Raji (cell line): Measurements from ENCODE around the gene GPD1L.

Source experiments
- POLR2A ChIP-seq: IDR thresholded peaks from 2 replicates; pipeline ENCODE4 v1.6.1; 2011; ENCODE audit warnings: low read depth, low read length, control low read depth; ENCODE audit not compliant: insufficient read depth

Gene GPD1L

DNA sequence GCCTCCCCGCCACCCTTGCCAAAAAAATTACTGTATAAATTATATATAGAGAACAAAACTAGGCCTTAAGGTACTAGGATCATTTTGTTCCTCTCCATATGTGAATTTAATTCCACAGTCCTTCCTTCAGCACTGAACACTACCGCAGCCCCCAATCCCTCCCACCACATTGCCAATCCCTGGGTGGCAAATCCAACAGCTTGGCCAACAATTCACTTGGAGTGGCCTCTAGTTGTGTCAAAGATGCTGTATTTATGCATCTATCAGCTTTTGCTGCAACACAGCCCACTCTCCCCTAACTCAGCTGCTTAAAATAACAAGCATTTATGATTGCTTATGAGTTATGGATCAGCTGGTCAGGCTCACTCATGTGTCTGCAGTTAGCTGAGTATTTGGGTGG is 18.6 kb downstream of the GPD1L start:
- no peak for TF ChIP-seq POLR2A

DNA sequence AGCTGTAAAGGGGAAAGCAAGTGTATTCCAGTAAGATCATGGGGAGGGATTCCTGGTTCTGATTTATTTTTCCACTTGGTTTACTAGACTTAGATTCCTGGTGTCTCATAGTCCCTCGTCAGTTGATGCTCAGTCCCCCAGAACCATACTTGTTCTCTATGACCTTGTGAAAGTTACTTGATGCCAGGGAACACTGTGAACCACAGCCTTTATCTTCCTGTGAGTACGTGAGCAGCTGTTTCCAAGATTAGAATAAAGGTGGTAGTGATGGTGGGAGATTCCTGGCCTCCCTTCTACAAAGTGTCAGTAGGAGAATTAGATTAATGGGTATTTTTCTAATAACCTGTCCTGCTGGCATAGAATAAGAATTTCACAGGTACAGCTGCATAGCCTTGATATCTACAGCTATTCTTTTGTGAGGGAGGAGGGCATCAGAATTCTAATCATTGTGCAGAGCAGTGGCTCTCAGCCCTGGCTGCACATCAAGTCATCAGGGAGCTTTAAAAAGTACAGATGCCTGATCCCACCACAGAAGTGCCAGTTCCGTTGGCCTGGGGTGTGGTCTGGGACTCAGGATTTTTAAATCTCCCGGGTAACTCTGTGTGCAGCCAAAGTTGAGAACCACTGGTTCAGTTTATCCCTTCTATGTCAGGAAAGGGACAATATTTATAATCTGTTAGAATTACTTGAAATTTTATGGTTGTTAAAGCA is 20.0 kb downstream of the GPD1L start:
- TF ChIP-seq POLR2A, result no peak

DNA sequence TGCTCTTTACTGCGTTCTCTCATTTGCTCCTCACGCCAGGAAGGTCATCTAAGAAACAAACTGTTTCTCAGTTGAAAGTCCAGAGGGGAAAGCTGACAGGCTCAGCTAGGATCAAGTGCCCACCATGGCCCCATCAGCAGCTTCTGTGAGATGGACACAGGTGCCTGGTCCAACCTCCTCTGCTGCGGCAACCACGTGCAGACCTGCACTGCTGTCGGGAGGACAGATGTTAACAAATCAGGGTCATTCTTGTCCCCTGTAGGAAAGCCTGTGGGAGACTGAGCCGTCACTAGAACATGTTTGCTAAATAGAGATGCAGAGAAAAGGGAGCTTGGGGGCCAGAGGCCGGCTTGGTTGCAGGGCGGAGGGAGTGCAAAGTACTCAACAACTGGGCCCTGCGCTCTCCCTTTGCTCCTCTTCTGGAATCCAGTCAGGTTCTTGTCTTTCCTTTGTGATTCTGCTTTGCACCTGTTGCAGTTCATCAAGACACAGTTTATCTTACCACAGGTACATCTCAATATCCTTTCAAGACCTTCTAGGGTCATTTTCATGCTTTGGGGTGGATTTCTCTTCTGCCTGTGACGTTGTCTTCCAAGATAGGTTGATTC is 20.9 kb downstream of the GPD1L start:
- no peak for TF ChIP-seq POLR2A

DNA sequence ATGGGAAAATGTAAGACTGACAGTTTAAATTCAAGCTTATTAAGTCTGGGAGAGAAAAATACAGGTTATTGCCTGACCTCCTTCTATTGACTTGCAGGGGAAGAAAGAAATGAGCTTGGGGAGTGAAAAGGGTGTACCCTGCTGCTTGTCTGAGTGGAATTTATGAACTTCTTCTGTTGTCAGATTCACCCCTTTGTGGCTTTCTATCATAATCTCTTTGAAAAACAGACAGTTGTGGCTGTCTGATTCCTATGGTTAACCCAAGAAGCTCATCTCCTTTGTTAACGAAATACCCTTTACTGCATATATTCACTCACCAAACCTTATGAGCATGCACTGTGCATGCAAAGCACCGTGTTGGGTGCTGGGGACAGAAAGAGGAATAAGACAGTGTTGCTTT is 22.5 kb downstream of the GPD1L start:
- no peak for TF ChIP-seq POLR2A

DNA sequence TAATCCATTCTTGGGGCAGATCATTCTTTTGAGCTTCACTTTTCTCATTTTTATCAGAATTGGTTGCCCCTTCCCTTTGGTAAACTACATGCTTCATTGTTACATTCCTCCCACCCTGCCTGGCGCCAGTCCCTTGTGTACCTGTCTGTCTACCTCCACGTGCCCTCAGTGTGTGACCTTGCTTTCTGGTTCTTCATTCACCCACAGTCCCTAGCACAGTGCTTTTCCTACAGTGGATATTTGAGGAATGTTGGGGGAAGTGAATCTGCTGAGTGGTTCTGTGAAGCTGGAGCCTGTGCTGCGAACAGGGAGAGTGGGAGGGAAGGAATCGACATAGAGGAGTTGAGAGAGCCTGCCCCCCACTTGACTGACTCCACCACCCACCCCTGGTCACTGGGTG is 23.4 kb downstream of the GPD1L start:
- no peak for TF ChIP-seq POLR2A

DNA sequence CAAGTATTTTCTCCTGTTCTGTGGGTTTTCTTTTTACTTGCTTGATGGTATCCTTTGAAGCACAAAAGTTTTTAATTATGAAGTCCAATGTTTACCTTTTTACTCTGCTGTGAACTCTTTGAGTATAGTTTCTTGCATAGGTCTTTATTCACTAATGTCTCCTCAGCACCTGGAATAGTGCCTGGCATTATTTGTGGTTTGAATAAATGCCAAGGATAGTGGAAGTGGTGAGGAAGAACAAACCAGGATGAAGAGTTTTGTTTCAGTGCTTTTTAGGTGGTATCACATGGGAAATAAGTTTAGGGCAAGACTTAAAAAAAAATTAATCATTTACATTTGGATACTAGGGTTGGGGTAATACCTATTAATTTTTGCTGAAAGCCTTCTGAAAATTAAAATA is 25.7 kb downstream of the GPD1L start:
- no peak for TF ChIP-seq POLR2A

DNA sequence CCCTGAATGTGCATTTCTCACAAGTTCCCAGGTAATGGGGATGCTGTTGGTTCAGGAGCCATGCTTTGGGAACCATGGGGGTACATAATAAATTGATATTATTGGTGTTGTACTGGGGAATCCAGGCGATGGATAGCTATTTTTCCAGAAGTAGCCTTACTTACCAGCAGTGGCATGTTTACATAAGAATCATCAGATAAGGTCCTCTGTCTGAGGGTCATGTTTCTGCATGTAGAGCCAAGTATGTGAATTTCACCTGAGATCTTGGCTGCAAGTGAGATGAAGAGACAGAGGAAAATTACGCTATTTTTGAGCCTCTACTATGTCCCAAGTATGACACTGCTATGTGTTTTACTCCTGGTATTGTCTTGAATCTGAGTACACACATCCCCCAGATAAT is 26.3 kb downstream of the GPD1L start:
- TF ChIP-seq POLR2A, result no peak

DNA sequence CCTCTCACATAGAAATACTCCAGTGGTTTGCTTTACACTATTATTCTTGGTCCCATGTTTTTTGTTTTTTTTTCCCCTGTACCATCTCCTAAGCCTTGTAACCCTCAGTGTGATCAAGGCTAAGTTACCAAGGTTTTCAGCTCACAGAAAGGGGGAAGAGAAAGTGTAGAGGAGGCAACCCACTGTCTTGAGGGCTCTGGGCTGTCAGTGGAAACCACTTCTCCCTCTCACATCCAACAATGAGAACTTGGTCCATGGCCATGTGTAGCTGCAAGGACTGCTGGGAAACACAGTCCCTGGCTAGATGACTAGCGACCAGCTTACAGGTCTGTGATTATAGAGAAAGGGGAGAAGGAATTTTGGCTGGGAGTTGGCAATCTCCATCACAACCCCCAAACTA is 30.3 kb downstream of the GPD1L start:
- no peak for TF ChIP-seq POLR2A

DNA sequence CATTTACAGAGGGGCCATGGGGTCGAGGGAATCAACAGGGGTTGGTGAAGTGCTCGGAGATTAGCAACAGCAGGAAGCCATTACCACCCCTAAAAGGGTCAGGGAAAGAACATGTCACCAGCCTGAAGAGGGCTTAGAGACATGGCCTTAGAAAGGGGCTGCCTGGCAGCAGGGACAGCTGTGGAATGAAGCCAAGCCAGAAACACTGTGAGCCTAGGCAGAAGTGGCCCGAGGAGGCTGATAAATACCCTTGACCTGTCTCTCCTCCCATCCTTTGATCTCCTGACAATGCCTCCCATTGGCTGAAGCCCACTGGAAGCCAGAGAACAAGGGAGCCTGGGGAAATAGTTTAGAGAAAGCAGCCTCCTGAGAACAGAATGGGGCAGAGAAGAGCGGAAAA is 31.4 kb downstream of the GPD1L start:
- no peak for TF ChIP-seq POLR2A

DNA sequence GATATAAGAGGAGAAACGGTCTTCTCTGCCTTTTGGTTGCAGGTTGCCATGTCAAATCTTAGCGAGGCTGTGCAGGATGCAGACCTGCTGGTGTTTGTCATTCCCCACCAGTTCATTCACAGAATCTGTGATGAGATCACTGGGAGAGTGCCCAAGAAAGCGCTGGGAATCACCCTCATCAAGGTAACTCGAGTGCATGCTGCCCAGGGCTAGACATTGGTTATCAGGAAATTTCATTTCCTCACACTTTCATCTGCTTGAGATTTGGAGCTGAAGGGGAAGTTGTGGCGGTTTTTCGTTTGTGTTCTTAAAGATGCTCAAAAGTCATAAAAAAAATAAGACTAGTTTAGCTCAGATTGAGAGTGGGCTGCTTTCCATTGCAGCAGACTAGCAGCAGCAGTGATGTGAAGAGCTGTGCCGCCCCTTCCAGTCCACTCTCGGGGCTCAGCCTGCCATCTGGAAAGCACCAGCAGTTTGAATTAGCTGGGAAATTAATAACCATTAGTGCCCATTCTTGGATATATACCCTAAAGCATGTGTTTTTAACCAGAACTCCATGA is 32.2 kb downstream of the GPD1L start:
- TF ChIP-seq POLR2A, result no peak

DNA sequence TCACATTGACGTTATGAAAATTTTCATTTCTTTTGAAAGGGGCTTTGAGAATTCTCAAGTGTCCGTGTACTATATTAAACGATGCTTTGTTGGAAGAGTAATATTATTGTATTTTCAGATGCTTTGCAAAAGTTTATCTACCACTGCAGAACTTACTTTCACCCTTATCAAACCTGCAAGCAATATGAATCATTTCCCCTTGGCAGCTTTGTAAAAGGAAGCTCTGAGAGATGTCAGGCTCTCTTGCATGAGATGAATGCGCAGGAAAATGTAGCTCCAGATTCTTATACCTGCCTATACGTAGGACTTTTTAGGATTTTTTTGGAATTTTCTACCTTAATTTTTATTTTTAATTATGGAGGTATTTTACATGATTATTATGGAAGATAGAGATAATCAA is 34.5 kb downstream of the GPD1L start:
- no peak for TF ChIP-seq POLR2A

DNA sequence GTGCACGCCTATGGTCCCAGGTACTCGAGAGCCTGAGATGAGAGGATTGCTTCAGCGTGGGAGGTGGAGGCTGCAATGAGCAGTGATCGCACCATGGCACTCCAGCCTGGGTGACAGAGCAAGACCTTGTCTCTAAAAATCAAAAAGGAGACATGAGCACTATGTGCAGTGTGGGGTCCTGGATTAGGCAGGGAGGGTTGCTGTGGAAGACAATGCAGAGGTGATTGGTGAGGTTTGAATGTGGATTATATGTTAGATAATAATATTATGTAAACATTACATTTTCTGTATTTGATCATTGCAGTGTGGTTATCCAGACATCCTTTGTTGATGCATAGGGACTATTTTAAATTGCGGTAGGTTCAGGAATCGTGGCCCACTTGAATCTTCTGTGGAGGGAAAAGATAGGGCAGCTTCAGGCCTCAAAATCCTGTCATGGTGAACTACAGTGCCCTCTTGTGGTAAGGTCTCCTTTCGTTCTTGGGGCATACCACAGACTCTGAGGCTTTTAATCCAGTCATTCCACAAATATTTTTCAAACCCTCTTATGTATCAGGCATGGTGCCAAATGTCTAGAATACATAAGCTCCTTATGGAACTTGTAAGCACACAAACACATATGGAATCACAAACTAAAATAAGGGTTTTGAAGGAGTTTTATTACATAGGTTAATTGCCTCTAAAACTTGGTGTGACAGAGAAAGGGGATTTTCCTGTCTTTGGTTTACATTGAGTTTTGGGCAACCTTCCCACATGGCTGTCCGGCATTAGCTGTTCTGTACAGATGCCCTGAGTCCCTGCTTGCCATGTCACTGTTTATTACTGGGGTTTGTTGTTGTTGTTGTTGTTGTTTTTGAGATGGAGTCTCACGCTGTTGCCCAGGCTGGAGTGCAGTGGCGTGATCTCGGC is 37.7 kb downstream of the GPD1L start:
- no peak for TF ChIP-seq POLR2A

DNA sequence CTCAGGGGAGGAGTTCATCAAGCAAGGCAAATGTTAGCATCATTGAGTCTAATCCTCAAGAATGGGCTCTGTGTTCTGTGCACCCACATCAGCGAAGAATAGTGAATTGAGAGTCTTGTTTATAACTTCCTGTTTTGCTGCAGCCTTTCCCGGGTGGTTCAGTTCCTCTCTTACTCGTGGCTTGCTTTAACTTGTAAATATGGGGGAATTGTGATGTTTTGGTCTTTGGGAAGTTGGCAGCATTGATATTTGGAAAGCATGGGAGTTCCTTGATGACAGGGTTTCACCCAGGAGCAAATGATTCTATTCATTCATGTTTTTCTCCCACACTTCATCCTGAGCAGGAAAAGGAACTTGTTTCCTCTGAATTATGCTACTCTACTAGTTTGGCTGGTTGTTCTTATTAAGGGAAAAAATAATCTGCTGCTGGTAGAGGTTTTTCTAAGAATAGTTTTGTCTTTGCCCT is 40.4 kb downstream of the GPD1L start:
- no peak for TF ChIP-seq POLR2A

DNA sequence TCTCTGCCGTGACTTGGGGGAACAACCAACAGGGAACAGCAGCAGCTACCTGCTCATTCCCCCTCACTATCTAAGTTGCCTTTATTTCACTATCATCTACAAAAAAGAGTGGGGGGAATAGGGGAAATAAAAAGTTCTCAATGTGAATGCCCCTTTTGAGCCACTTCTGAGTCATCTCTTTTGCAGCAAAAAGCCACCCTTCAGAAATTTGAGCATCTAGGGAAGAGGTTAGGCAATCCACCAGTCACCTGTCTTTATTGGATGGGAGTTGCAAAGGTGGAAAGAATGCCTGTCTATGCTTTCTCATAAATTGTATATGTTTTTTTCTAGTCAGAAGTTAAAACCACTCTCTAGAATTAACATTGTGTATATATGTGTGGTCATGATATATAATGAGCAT is 41.1 kb downstream of the GPD1L start:
- no peak for TF ChIP-seq POLR2A

DNA sequence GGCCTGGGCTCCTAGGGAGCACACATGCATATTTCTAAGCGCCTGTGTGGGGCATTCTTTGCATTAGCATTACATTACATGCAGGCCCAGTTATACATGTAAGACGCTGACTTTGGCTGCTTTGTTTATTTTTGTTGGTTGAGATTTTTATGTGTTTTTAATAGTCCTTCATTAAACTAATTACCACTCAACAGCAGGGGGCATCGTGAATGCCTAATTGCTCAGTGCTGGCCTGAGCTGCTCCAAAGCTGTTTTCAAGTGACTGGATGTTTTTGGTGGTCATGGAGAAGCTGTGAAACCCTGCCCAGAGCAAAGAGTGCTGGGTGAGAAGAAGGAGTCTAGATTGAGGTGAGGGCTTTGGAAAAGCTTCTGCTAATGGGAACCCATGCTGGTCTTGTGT is 41.5 kb downstream of the GPD1L start:
- TF ChIP-seq POLR2A, result no peak
